Cardiac fibroblast (primary cell): ENCODE results near the gene SLC17A3.

Experiments used
- DNase-seq, 2 donors: peaks; one replicate each; pipeline versions ENCODE4 v3.0.0 to v3.0.0-alpha.2; 2010; ENCODE audit warnings: low read depth in 2 of 2
- H3K4me3 ChIP-seq, 2 donors: replicated peaks in 1 of 2; 1 replicate in 1 of 2; 2 replicates in 1 of 2; pipeline ENCODE4 v1.5.1; 2011; ENCODE audit warnings: low read depth in 2 of 2, low read length in 2 of 2, mild to moderate bottlenecking in 2 of 2, moderate library complexity in 1 of 2
- CTCF ChIP-seq: IDR thresholded peaks from one replicate; pipeline ENCODE4 v1.5.1; 2011; ENCODE audit warnings: low read depth, mild to moderate bottlenecking, low read length, inconsistent platforms

SLC17A3 gene

GRCh38 chr6:25832670-25833069, 41.4 kb downstream of the SLC17A3 start:
- no peak for TF ChIP-seq CTCF
- no peak overlapping the region for H3K4me3 ChIP-seq
- no peak for DNase-seq

- no peak for DNase-seq
- H3K4me3 ChIP-seq = no peak overlapping the region
- TF ChIP-seq CTCF = no peak
These were observed 41.8 kb downstream of the SLC17A3 start for GRCh38 chr6:25832307-25832662.

GRCh38 chr6:25831532-25832306, 42.3 kb downstream of the SLC17A3 start, which contains the start of gene SLC17A1:
Gene SLC17A1, minus strand, starts transcription at chr6:25832052. Its CDS starts 1,495 bp downstream, at chr6:25830557.
- TF ChIP-seq CTCF = no peak
- DNase-seq = no peak
- no peak within 1 kb of the TSS for H3K4me3 ChIP-seq

- no peak for DNase-seq
- TF ChIP-seq CTCF = no peak
- no peak overlapping the region for H3K4me3 ChIP-seq
These were observed 43.6 kb downstream of the SLC17A3 start for GRCh38 chr6:25830458-25830857.

GRCh38 chr6:25829375-25829774, 44.7 kb downstream of the SLC17A3 start:
- DNase-seq = no peak
- H3K4me3 ChIP-seq = no peak overlapping the region
- no peak for TF ChIP-seq CTCF

GRCh38 chr6:25821341-25821740, 52.7 kb downstream of the SLC17A3 start:
- H3K4me3 ChIP-seq = no peak overlapping the region
- DNase-seq = no peak
- no peak for TF ChIP-seq CTCF

GRCh38 chr6:25816252-25816651, 57.8 kb downstream of the SLC17A3 start:
- no peak for DNase-seq
- no peak overlapping the region for H3K4me3 ChIP-seq
- TF ChIP-seq CTCF = no peak
